Left kidney (tissue), 2 donors: ENCODE measurements around the gene RBPJL. TPM values are rescaled to one million over a fixed set of nuclear protein-coding genes. Genes with fewer than 3 reads are reported as not detected.

Source experiments
- DNase-seq: peaks from one replicate; pipeline ENCODE4 v3.0.0-alpha.2; 2013
- polyA plus RNA-seq: library from polyadenylated mRNA; unstranded; fragments of 120-200 nt; gene quantifications from one replicate; pipeline ENCODE4 v1.2.1, GENCODE V29; 2013; ENCODE audit not compliant: insufficient read length

The RBPJL gene
- polyA plus RNA-seq, 1 donor, result not detected

DNA sequence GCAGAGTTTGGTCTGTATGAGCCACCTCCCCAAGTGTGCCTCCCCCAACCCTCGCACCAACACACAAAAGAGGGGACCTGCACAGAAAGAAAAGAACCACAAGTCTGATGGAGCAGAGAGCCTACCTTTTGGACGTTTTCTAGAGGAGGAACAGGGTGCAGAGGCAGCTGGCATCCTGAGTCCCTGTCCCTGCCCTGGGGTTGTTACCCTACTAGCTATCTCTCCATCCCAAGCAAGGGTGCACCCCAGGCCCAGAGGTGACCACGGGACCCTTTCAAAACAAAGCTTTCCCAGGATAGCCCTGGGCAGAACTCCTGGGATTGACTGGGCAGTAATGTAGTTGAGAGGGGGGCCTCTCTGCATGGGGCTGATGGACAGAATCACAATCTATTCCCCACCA is 11.2 kb downstream of the RBPJL start:
- DNase-seq, result no peak

- no peak for DNase-seq
Observed at GRCh38 chr20:45318386-45318939, 11.8 kb downstream of the RBPJL start.

GRCh38 chr20:45318948-45319347 is 12.3 kb downstream of the RBPJL start:
- no peak for DNase-seq

DNA sequence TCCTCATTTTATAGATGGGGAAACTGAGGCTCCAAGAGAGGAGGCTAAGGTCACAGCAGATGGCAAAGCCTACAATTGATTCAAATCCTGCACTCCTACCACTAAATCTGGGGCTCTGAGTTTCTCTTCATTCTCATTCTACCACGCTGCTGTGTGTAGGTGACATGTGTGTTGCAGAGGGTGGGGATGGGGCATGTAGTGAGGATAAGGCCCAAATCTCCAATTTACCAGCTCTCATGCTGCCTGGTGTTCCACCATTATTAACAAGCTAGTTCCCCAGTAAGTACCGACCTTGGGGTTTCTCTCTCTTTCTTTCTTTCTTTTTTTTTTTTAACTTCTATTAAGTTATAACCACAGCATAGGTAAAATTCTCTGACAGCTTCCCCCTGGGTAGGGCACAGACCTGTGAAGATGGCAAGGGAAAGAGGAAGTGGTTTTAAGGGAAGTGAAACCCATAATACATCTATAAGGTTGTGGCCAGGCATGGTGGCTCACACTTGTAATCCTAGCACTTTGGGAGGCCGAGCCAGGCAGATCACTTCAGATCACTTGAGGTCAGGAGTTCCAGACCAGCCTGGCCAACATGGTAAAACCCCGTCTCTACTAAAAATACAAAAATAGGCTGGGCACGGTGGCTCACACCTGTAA is 14.4 kb downstream of the RBPJL start:
- no peak for DNase-seq

GRCh38 chr20:45322952-45323383 is 16.3 kb downstream of the RBPJL start:
- DNase-seq, result no peak

GRCh38 chr20:45323731-45324130 is 17.1 kb downstream of the RBPJL start:
- no peak for DNase-seq

GRCh38 chr20:45325371-45325770 is 18.7 kb downstream of the RBPJL start:
- DNase-seq, result no peak

GRCh38 chr20:45328451-45328850 is 21.8 kb downstream of the RBPJL start:
- no peak for DNase-seq

DNA sequence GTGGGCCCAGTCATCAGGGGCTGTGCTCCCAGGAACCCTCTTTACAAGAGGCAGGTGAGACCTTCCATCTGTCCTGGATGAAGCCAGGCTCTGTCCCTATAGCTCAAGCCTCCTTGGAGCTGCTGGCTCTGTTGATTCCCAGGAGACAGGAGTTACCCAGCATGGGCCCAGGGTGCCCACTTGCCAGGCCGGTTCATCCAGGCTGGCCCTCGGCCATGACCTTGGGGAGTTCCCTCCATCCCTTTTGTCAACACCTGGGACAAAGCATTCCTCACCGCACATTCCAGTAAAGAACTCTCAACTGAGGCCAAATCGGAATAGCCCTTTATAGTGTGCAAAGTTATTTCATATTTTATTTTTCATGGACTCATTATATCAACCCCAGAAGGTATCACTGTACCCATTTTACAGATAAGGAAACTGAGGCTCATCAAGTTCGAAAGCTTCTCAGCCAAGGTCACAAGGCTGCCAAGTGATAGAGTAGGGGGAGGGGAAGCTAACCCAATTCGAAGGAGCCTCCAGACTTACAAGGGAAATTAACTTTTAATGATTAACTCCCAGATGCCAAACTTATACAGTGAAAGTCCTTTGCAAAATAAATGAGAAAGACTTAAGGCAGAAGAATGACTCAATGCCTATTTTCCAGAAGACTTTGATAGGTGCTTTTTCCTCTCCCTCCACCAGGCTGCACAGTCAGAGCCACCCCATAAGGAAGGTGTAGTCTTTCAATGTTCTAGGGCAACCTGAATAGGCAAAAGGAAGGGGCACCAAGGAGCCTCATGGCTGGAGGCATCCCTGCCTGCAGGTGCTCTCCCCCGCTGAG is 23.1 kb downstream of the RBPJL start:
- DNase-seq, result no peak

DNA sequence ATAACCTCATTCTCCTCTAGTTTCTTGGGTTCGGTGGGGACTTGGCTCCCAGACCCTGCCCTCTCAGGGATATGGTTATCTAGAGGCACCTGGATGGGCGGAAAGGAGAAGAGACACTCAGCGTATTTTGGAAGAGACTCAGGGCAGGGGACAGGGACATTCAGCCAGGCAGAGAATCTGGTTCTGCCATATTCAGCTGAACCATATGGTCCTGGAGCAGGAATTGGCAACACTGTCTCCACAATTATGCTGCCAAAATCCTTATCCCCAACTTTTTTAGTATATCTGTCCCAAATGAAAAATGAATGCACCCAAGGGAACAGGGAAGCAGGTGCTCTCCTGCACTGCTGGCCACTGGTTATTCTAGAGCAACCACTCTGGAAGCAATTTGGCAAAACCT is 23.8 kb downstream of the RBPJL start:
- DNase-seq, result no peak

DNA sequence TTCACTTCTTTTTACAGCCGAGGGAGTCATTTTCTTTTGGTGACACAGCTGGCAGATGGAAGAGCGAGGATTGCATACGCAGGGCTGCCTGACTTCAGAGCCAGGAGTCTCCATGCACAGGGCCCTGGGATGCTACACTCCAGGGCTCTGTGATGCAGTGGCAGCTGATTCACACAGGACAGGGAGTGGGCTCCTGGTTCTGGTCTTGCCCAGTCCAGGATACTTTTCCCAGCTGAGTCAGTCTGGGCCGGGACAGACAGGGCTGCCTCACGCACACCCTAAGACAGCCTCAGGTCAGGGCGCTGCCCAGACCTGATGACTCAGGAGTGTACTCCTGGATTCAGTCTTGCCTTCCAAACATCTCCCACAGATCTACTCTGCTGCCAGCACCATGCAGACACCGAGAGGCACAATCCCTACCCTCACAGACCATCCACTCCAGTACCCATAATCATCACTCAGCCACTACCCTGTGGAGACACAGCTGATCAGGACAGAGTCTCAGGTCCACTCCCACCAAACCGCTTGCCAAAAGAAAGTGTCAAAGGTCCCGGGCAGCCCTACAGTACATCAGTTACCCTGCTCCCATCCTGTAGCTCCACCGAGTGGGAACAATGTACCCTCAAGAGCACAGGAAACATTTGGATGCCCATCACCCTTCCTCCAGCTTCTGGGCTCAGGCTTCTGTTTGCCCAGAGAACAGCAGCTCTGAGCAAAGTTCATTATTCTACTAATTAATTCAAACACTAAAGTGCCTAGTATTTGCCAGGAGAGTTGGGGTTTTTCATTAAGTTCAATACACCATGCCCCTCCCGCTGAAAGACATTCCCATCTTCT is 30.1 kb downstream of the RBPJL start:
- DNase-seq, result no peak

DNA sequence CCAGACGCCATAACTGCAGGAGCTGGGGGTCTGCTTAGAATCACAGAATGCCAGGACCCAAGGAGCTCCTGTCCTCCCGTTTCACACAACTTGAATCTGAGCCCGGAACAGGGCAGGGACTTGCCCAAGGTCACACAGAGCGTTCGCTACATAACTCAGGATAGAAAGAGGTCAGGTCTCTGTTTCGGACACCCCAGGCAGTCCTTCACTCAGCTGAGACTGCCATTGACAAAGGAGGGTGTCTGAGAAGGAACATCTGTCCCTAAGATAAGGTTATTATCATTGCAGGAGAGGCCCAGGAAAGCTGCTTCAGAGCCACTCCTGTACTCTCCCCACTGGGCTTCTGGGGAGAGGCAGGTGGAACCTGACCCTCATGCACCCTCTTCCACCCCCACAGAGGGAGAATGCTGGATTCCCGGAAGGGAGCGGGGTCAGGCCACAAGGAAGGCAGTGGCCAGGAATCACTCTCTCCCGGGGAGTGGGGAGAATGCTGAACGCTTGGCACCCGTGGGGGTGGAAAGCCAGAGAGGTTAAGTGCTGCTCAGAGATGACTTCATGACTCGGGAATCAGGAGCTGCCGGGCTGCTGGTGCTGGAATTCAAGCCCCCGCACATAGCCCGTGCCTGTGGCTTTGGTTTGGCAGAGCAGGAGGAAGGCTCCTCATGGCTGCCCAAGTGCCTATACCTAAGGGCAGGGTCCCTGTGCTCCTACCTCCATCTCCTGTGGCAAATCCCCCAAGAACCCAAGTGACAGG is 30.9 kb downstream of the RBPJL start:
- DNase-seq, result no peak

- no peak for DNase-seq
Observed at GRCh38 chr20:45338121-45339030, 31.7 kb downstream of the RBPJL start.

- DNase-seq, result no peak
Observed at GRCh38 chr20:45339084-45339483, 32.4 kb downstream of the RBPJL start.

DNA sequence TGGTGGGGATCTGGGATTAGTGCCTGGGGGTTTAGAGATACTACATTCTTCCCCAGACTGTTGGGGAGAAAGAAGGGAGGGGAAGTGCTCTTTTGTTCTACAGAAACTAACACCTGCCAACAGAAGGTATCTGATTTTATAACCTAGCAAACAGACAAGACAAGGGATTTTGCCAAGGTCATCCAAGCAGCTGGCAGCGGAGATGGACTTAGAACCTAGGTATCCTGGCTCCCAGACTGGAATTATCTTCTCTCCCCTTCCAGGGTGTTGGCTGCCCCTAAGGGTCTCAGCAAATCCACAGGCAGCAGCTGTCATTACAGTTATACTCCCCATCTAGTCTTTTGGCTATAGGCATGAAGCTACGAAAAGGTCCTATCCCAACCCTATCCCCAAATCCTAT is 33.2 kb downstream of the RBPJL start:
- no peak for DNase-seq

DNA sequence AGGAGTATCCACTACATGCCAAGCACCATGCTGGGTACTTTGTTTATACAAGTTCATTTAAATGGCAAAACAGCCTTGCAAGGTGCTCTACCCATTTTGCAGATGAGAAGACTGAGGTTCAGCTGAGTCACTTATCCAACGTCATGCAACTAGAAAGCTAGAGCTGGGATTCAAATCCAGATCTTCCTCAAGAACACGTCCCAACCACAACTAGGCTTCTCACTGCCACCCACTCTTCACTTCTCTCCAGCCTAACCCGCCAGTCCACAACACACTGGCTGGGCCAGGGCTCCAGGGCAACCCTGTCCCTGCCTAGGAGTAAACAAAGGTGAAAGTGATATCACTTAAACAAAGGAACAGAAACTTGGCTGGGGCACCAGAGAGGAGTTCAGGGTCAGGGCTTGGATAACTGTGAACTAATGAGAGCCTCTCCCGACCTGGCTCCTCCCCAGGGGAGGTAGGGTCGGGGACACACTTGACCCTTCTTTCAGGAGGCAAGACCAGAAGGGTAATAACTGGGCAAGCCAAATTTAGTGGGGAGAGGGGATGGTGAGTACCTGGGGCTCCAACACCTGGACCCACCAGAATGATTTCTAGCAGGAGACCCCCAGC is 33.7 kb downstream of the RBPJL start:
- DNase-seq, result no peak

- no peak for DNase-seq
Observed at GRCh38 chr20:45340951-45341350, 34.3 kb downstream of the RBPJL start.

DNA sequence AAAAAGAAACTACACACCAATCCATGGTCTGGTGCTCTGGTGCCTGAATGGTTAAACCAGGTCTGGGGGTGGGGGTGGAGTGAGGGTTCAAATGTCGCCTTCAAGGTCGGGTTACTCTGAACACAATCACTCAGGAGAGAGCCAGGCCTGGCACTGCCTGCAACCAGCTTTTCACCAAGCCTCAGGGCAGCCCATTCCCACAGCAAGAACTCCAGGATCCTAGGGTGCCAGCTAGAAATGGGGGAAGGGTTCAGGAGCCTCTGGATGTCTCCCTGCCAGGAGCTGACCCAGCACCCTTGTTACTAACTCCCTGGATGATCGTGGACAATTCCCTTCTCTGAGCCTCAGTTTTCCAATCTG is 34.9 kb downstream of the RBPJL start:
- DNase-seq, result no peak

DNA sequence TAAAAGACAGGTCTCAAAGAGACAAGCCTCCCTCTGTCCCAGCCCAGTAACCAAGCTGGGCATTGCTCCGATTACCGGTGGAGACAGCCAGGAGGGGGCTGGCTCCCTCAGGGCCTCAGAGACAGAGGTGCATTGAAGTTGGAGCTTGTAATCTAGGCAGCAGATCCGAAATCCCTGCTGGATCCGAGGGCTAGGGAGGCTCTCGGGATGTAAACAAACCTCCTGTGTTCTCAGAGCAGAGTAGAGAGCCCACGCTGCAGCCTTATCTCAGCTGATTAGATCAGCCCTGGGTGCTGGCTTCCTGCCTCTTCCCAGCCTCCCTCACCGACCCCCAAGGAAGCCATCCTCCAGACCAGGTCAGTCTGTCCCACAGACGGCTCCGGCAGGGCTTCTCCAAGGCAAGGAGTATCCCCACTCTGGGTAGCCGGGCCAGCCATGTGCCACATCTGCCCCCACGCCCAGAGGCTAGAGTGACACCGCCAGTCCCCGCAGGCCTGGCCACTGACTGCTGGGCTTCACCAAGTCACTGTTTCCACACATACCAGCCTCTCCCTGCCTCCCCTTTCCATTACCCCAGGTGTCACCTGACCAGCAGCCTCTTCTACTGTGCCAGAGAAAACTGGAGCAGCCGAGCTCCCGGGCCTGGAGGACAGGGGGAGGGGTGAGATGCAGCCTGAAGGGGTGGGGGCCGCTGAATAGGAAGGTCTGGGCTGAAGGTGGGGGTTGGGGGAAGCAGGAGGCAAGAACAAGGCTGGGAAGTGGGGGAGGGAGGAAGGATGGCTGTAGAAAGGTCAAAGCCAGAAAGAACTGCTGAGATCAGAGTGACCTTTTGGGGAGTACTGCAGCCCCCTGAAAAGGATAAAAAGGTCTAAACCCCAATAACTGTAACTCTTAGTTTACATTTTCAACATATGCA is 35.6 kb downstream of the RBPJL start:
- no peak for DNase-seq
